MCF 10A (cell line): ENCODE results near the gene PRCD. TPM values are rescaled to one million over a fixed set of nuclear protein-coding genes. Genes with fewer than 3 reads are reported as not detected.

Source experiments
- Bru-seq: library from RNA; stranded (reverse); fragments of 400-500 nt; gene quantifications from one replicate; lab custom pipeline; 2021; lab: Mats Ljungman, UMichigan
- BruChase-seq, 2 experiments: library from RNA; stranded (reverse); fragments of 400-500 nt; gene quantifications; one replicate each; lab custom pipeline; 2021; lab: Mats Ljungman, UMichigan
- BruUV-seq: library from RNA; stranded (reverse); fragments of 400-500 nt; replicated peaks from 2 replicates; lab custom pipeline; 2021; lab: Mats Ljungman, UMichigan
- CTCF ChIA-PET: fragments of 300-600 bp; sonication (Branson Sonifier 250); formaldehyde crosslinking; extraction: SDS; loops from one replicate; lab custom pipeline; 2021; ENCODE audit warnings: antibody characterized with exemption, inconsistent platforms; lab: Yijun Ruan, JAX
- POLR2A ChIA-PET: fragments of 300-600, 350-650 bp; sonication (Branson Sonifier 250); formaldehyde crosslinking; extraction: SDS; loops from one replicate; lab custom pipeline; 2020; ENCODE audit warnings: antibody characterized with exemption, inconsistent platforms; lab: Yijun Ruan, JAX
- DNase-seq: peaks from one replicate; pipeline ENCODE4 v3.0.0-alpha.2; 2018; ENCODE audit not compliant: unreplicated experiment
- H3K27ac Mint-ChIP-seq: one replicate; pipeline ENCODE4 v1.8.0; 2022; ENCODE audit warnings: mild to moderate bottlenecking, low read depth, mixed read lengths; ENCODE audit not compliant: unreplicated experiment
- H3K27me3 Mint-ChIP-seq: one replicate; pipeline ENCODE4 v1.8.0; 2022; ENCODE audit warnings: mixed read lengths; ENCODE audit not compliant: insufficient read depth, unreplicated experiment
- H3K36me3 Mint-ChIP-seq: one replicate; pipeline ENCODE4 v1.8.0; 2022; ENCODE audit warnings: mild to moderate bottlenecking, moderate library complexity, mixed read lengths; ENCODE audit not compliant: insufficient read depth, unreplicated experiment
- H3K4me1 Mint-ChIP-seq: one replicate; pipeline ENCODE4 v1.8.0; 2022; ENCODE audit warnings: mixed read lengths; ENCODE audit not compliant: insufficient read depth, unreplicated experiment
- H3K4me3 Mint-ChIP-seq: one replicate; pipeline ENCODE4 v1.8.0; 2022; ENCODE audit warnings: mild to moderate bottlenecking, moderate library complexity, mixed read lengths; ENCODE audit not compliant: unreplicated experiment
- H3K9me3 Mint-ChIP-seq: one replicate; pipeline ENCODE4 v1.8.0; 2022; ENCODE audit warnings: mixed read lengths; ENCODE audit not compliant: unreplicated experiment
- CTCF ChIP-seq: fragments of 200-600 bp; IDR thresholded peaks from one replicate; pipeline ENCODE4 v1.8.0; 2022; ENCODE audit warnings: antibody characterized with exemption, mild to moderate bottlenecking; ENCODE audit not compliant: unreplicated experiment
- intact Hi-C: fragments of 100-400 bp; cut with micrococcal nuclease; formaldehyde crosslinking; loops from 2 replicates; pipeline ENCODE4 v1.14.1; 2022
- long read RNA-seq: library from polyadenylated mRNA; stranded (forward); transcript quantifications from one replicate; pipeline ENCODE4 v2.0.0, GENCODE V29; 2022
- total RNA-seq: library from RNA; stranded (reverse); gene quantifications from 2 replicates; pipeline ENCODE4 v1.2.3, GENCODE V29; 2022

Gene PRCD
- total RNA-seq (not detected in 2 replicates), Bru-seq, nascent RNA (not detected), BruChase-seq, experiment 1, labeled RNA remaining after a 6-hour chase (not detected), BruChase-seq, experiment 2, labeled RNA remaining after a 2-hour chase (not detected)
- long read RNA-seq, partial matches to known transcripts: 0 of 8 reads
- long read RNA-seq, other reads (novel, unspliced or antisense): 8 of 8 reads

- ChIA-PET POLR2A (interaction anchor here (0.6 to 2.9 kb wide), 7 partner anchors 10 to 196 kb away, joined by 3 to 31 read pairs (median 4); no protein-coding TSS in a partner anchor), CTCF (interaction anchor here (1.1 to 1.7 kb wide), 3 partner anchors 17 to 175 kb away, joined by 5 to 9 read pairs (median 5); no protein-coding TSS in a partner anchor)
- Mint-ChIP-seq H3K27ac (no peak within 1 kb of the TSS), H3K27me3 (peaks cover 11% of the 10 kb centered on the region), H3K4me3 (peak within 1 kb of the TSS; percentile 69), H3K36me3 (no peaks in the 10 kb centered on the region), H3K4me1 (no peaks in the 10 kb centered on the region), H3K9me3 (no peaks in the 10 kb centered on the region)
- intact Hi-C loops: no loop called here
- no TSS peak for BruUV-seq
- DNase-seq: no peak
- no peak for TF ChIP-seq CTCF
Observed at GRCh38 chr17:76539631-76540271, at the start of gene PRCD. Gene PRCD (plus strand): TSS chr17:76540044. CDS start chr17:76540142, 98 bp downstream.

- POLR2A ChIA-PET: interaction anchor here (7.8 kb wide), 1 partner anchor 10 kb away, joined by 53 read pairs; the partner anchor contains the start of gene RHBDF2
Observed at GRCh38 chr17:76490112-76490710, 49.6 kb upstream of the PRCD start.

GRCh38 chr17:76491271-76492122, 48.3 kb upstream of the PRCD start:
- no peak overlapping the region for H3K4me3 Mint-ChIP-seq
- H3K9me3 Mint-ChIP-seq: no peaks in the 10 kb centered on the region
- no peak overlapping the region for H3K27ac Mint-ChIP-seq
- intact Hi-C loops: no loop called here
- CTCF ChIA-PET: interaction anchor here (0.6 to 3.2 kb wide), 7 partner anchors 11 to 94 kb away, joined by 3 to 10 read pairs (median 3); partner anchors contain the start of gene AANAT
- POLR2A ChIA-PET: interaction anchor here (7.8 kb wide), 1 partner anchor 9 kb away, joined by 53 read pairs; the partner anchor contains the start of gene RHBDF2
- no peak for TF ChIP-seq CTCF
- no peaks in the 10 kb centered on the region for H3K27me3 Mint-ChIP-seq
- no TSS peak for BruUV-seq
- DNase-seq: no peak
- peaks cover 12% of the 10 kb centered on the region for H3K4me1 Mint-ChIP-seq
- H3K36me3 Mint-ChIP-seq: peaks cover 4% of the 10 kb centered on the region

More at GRCh38 chr17:76490112-76490710, 49.6 kb upstream of the PRCD start:
- BruUV-seq: no TSS peak
- Mint-ChIP-seq H3K4me3 (no peak overlapping the region), H3K4me1 (peaks cover 12% of the 10 kb centered on the region), H3K27ac (no peak overlapping the region), H3K9me3 (no peaks in the 10 kb centered on the region), H3K36me3 (peaks cover 4% of the 10 kb centered on the region), H3K27me3 (no peaks in the 10 kb centered on the region)
- DNase-seq: no peak
- CTCF ChIA-PET: interaction anchor here (0.6 to 3.2 kb wide), 6 partner anchors 12 to 100 kb away, joined by 3 to 10 read pairs (median 3); partner anchors contain the start of gene AANAT
- no peak for TF ChIP-seq CTCF
- intact Hi-C loops: no loop called here
